Thyroid gland (tissue), 4 donors: Measurements from ENCODE around the gene ZIC1.

ENCODE experiments used
- CTCF ChIP-seq, 6 experiments: fragments of 200-600 bp in 3 of 6; fragments of 450-650 bp in 3 of 6; sonication (generic) in 3 of 6; IDR thresholded peaks; one replicate each; pipeline ENCODE4 v1.5.1; 2016 to 2019; ENCODE audit warnings: antibody characterized with exemption in 6 of 6, mild to moderate bottlenecking in 2 of 6, inconsistent platforms in 1 of 6, moderate library complexity in 1 of 6
- POLR2A ChIP-seq, 2 donors: fragments of 450-650 bp; IDR thresholded peaks; one replicate each; pipeline ENCODE4 v1.6.1; 2017; ENCODE audit warnings: antibody characterized with exemption in 2 of 2, mild to moderate bottlenecking in 2 of 2, moderate library complexity in 1 of 2

DNA sequence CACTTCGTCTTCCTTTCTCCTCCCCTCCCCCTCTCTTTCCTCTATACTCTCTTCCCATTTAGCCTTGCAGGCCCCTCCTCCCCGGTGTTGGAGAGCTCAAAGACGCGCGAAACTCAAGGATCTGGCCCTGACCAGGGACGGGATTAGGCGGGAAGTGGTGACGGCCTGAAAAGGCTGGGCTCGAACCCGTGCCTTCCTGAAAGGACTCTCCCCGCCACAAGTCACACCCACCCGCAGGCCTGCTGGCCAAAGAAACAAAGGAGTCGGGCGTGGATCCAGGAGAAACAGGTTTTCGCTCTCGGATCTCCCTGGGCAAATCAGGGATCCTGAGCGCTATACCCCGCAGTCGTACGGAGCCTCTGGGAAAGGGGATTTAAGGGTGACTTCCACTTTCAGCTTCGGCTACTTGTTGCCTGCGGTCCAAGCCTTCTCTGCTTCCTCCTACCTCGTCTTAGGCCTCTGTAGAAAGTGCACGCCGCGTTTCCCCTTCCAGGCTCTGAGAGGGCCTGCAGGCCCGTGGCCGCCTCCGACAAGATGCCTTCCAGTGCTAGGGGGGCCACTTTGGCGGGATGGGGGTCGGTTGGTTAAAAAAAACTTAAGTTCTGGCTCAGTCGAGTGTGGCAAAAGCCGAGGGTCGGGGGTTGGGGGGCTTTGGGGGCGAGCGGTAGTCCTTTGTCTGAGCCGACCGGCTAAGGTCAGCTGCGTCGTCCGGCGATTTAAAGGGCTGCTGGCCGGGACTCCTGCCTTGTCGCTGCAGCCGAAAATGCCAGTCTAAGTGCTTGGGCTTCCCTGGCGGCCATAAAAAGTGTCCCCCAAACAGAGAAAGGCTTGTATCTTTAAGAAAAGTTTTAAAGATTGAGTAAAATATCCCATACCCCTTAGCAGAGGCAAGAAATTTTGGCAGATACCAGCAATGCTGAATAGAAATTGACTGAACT is 11.0 kb upstream of the ZIC1 start:
- no peak for TF ChIP-seq CTCF (IDR thresholded peaks at IDR 0.05)
- TF ChIP-seq POLR2A (IDR thresholded peaks at IDR 0.05): no peak
